Transverse colon (tissue), 4 donors: ENCODE data around the gene HRH4.
A peak's percentile ranks its signal among the peaks of the same experiment; 100 is the strongest.

ENCODE experiments used
- CTCF ChIP-seq, 5 experiments: fragments of 200-600 bp in 3 of 5; fragments of 450-650 bp in 2 of 5; sonication (generic) in 3 of 5; IDR thresholded peaks; 1 replicate in 2 of 5; 2 replicates in 3 of 5; pipeline ENCODE4 v1.5.1; 2016 to 2017; ENCODE audit warnings: antibody characterized with exemption in 5 of 5, inconsistent platforms in 3 of 5, mild to moderate bottlenecking in 2 of 5, moderate library complexity in 1 of 5
- EP300 ChIP-seq: sonication (generic); formaldehyde crosslinking; IDR thresholded peaks from one replicate; pipeline ENCODE4 v1.6.1; 2017; ENCODE audit warnings: antibody characterized with exemption, low read depth
- POLR2A ChIP-seq: fragments of 450-650 bp; IDR thresholded peaks from one replicate; pipeline ENCODE4 v1.6.1; 2016; ENCODE audit warnings: antibody characterized with exemption, mild to moderate bottlenecking, moderate library complexity
- POLR2AphosphoS5 ChIP-seq, 3 donors: sonication (generic); formaldehyde crosslinking; IDR thresholded peaks; one replicate each; pipeline ENCODE4 v1.6.1; 2016; ENCODE audit warnings: antibody characterized with exemption in 3 of 3

- TF ChIP-seq CTCF (IDR thresholded peaks at IDR 0.05) (no peak), POLR2AphosphoS5 (IDR thresholded peaks at IDR 0.05) (peak in 2 of 3 donors; percentile 41 to 54), POLR2A (no peak), EP300 (no peak)
Measured at GRCh38 chr18:24426398-24427294, 33.8 kb upstream of the HRH4 start, which contains the start of gene IMPACT.
